ENCODE data around the gene TPRG1. TPM values are rescaled to one million over a fixed set of nuclear protein-coding genes. Genes with fewer than 3 reads are reported as not detected.
A peak's percentile ranks its signal among the peaks of the same experiment; 100 is the strongest.

Gene TPRG1
- total and polyA plus RNA-seq, 2 donors (not counting 1 experiment from before 2014, with no cell fraction given): 0.47 to 0.99 TPM

GRCh38 chr3:189169728-189170127 is 2.0 kb upstream of the TPRG1 start:
- no peak for DNase-seq (ENCODE audit: low read depth in 2 of 2)

GRCh38 chr3:189170559-189170958 is 1.2 kb upstream of the TPRG1 start:
- no peaks in the 10 kb centered on the region for H3K4me1 ChIP-seq (ENCODE audit: control insufficient read depth, extremely low read depth, insufficient read depth, low read length)
- H3K36me3 ChIP-seq (ENCODE audit: control insufficient read depth, insufficient read depth, low read length): no peaks in the 10 kb centered on the region
- H3K4me3 ChIP-seq (replicated peaks in 1 of 4; ENCODE audit: control extremely low read depth in 1 of 4, insufficient read depth in 1 of 4, low read depth in 3 of 4, low read length in 4 of 4): no peak overlapping the region
- DNase-seq (ENCODE audit: low read depth in 2 of 2): peak in 1 of 2 donors; percentile 27
- no peak overlapping the region for H3K9ac ChIP-seq (ENCODE audit: insufficient read depth, low read length)
- no peak overlapping the region for H3K4me2 ChIP-seq (ENCODE audit: extremely low read depth, insufficient read depth, low read length)
- H2AFZ ChIP-seq (ENCODE audit: low read length): no peak overlapping the region
- H3K27me3 ChIP-seq (ENCODE audit: control insufficient read depth, insufficient read depth, low read length): no peaks in the 10 kb centered on the region
- TF ChIP-seq EZH2 (IDR thresholded peaks at IDR 0.05; ENCODE audit: low read length, missing control alignments) (no peak), CTCF (conservative IDR thresholded peaks at IDR 0.05 in 1 of 2, IDR thresholded peaks at IDR 0.05 in 1 of 2; ENCODE audit: low read depth in 1 of 2, low read length in 2 of 2) (no peak)
- H3K27ac ChIP-seq (ENCODE audit: insufficient read depth, low read length): no peak overlapping the region
- no peaks in the 10 kb centered on the region for H3K79me2 ChIP-seq (ENCODE audit: control insufficient read depth, insufficient read depth, low read length)
- H4K20me1 ChIP-seq (ENCODE audit: control insufficient read depth, extremely low read depth, insufficient read depth, low read length): no peaks in the 10 kb centered on the region
- no peaks in the 10 kb centered on the region for H3K9me3 ChIP-seq (ENCODE audit: control insufficient read depth, insufficient read depth, low read depth, low read length)

More at GRCh38 chr3:189169728-189170127, 2.0 kb upstream of the TPRG1 start:
- Histone ChIP-seq H3K4me3 (replicated peaks in 1 of 4; ENCODE audit: control extremely low read depth in 1 of 4, insufficient read depth in 1 of 4, low read depth in 3 of 4, low read length in 4 of 4) (no peak overlapping the region), H3K4me2 (ENCODE audit: extremely low read depth, insufficient read depth, low read length) (no peak overlapping the region), H3K36me3 (ENCODE audit: control insufficient read depth, insufficient read depth, low read length) (no peaks in the 10 kb centered on the region), H3K79me2 (ENCODE audit: control insufficient read depth, insufficient read depth, low read length) (no peaks in the 10 kb centered on the region), H3K27ac (ENCODE audit: insufficient read depth, low read length) (no peak overlapping the region), H3K9me3 (ENCODE audit: control insufficient read depth, insufficient read depth, low read depth, low read length) (no peaks in the 10 kb centered on the region), H3K9ac (ENCODE audit: insufficient read depth, low read length) (no peak overlapping the region), H4K20me1 (ENCODE audit: control insufficient read depth, extremely low read depth, insufficient read depth, low read length) (no peaks in the 10 kb centered on the region), H2AFZ (ENCODE audit: low read length) (no peak overlapping the region), H3K27me3 (ENCODE audit: control insufficient read depth, insufficient read depth, low read length) (no peaks in the 10 kb centered on the region), H3K4me1 (ENCODE audit: control insufficient read depth, extremely low read depth, insufficient read depth, low read length) (no peaks in the 10 kb centered on the region)
- no peak for TF ChIP-seq EZH2 (IDR thresholded peaks at IDR 0.05; ENCODE audit: low read length, missing control alignments)
- no peak for TF ChIP-seq CTCF (conservative IDR thresholded peaks at IDR 0.05 in 1 of 2, IDR thresholded peaks at IDR 0.05 in 1 of 2; ENCODE audit: low read depth in 1 of 2, low read length in 2 of 2)

GRCh38 chr3:189172668-189173419 is 1.1 kb downstream of the TPRG1 start:
- H3K4me1 ChIP-seq (ENCODE audit: control insufficient read depth, extremely low read depth, insufficient read depth, low read length): no peaks in the 10 kb centered on the region
- TF ChIP-seq EZH2 (IDR thresholded peaks at IDR 0.05; ENCODE audit: low read length, missing control alignments) (no peak), CTCF (conservative IDR thresholded peaks at IDR 0.05 in 1 of 2, IDR thresholded peaks at IDR 0.05 in 1 of 2; ENCODE audit: low read depth in 1 of 2, low read length in 2 of 2) (no peak)
- H3K27me3 ChIP-seq (ENCODE audit: control insufficient read depth, insufficient read depth, low read length): no peaks in the 10 kb centered on the region
- H3K9ac ChIP-seq (ENCODE audit: insufficient read depth, low read length): no peak overlapping the region
- H2AFZ ChIP-seq (ENCODE audit: low read length): no peak overlapping the region
- H3K36me3 ChIP-seq (ENCODE audit: control insufficient read depth, insufficient read depth, low read length): no peaks in the 10 kb centered on the region
- H3K4me2 ChIP-seq (ENCODE audit: extremely low read depth, insufficient read depth, low read length): no peak overlapping the region
- no peaks in the 10 kb centered on the region for H3K9me3 ChIP-seq (ENCODE audit: control insufficient read depth, insufficient read depth, low read depth, low read length)
- DNase-seq (ENCODE audit: low read depth in 2 of 2): no peak
- H3K79me2 ChIP-seq (ENCODE audit: control insufficient read depth, insufficient read depth, low read length): no peaks in the 10 kb centered on the region
- no peaks in the 10 kb centered on the region for H4K20me1 ChIP-seq (ENCODE audit: control insufficient read depth, extremely low read depth, insufficient read depth, low read length)
- no peak overlapping the region for H3K27ac ChIP-seq (ENCODE audit: insufficient read depth, low read length)
- H3K4me3 ChIP-seq (replicated peaks in 1 of 4; ENCODE audit: control extremely low read depth in 1 of 4, insufficient read depth in 1 of 4, low read depth in 3 of 4, low read length in 4 of 4): no peak overlapping the region

All from fibroblast of lung (primary cell).